NCI-H82 (cell line): ENCODE results near the gene CIC.

Source experiments
- DNase-seq: peaks from one replicate; lab custom pipeline; 2025; lab: John Stamatoyannopoulos, UW

The CIC gene

DNA sequence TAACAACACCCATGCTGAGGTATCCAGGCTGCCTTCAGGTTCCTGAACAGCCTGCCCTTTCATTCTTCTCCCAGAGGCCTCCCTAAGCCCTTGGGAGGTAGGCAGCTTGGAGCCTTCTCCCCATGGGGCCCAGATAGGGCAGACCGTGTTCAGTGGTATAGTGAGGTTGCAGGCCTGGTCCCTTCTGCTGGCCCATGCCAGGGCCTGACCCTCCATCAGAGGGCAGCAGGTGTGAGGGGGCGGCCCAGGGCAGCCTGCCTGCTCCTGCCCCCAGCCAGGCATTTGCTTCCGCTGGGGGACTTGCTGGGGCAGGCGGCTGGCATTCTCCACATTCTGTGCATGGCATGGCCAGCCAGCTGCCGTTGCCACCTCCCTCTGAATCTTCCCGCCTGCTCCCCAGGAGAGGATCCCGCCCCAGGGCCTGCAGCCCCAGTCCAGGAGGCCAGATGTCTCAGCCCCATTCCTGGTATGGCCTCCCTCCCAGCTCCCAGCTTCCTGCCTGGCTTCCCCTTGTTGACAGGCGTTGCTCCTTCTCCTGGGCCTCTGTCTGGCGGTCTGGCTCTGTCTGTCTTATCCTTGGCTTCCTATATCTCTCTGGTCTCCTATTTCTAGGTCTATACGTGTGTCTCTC, 8.9 kb downstream of the CIC start:
- DNase-seq: no peak

DNA sequence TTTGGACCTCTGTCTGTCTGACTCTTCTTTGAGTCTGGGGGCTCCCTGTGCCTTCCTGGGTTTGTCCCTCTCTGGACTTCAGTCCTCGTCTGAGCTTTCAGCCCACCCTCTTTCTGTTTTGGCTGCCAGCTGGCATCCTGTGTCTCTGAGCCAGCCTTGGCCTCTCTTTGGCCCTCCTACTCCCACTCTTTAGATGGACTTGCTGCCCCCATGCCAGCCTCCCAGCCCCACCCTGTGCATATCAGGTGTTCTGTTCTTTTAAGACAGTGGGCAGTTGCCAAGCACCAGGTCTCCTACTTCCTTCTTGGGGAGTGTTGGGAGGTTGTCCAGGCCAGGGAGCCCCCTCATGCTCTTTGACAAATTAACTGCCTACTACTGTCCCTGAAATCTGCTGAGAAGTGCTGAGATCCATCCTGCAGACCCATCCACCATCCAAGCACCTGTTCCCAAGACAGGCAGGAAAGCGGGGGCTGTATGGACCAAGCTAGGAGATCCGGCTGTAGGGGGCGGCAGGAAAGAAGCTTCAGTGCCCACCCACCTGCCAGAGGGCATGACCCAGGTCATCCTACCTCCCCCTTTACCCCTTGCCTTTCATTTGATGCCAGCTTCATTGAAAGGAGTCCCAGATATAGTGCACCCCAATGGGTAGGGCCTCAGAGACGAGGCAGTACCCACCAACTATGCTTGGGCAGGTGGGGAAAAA, 9.6 kb downstream of the CIC start:
- no peak for DNase-seq

DNA sequence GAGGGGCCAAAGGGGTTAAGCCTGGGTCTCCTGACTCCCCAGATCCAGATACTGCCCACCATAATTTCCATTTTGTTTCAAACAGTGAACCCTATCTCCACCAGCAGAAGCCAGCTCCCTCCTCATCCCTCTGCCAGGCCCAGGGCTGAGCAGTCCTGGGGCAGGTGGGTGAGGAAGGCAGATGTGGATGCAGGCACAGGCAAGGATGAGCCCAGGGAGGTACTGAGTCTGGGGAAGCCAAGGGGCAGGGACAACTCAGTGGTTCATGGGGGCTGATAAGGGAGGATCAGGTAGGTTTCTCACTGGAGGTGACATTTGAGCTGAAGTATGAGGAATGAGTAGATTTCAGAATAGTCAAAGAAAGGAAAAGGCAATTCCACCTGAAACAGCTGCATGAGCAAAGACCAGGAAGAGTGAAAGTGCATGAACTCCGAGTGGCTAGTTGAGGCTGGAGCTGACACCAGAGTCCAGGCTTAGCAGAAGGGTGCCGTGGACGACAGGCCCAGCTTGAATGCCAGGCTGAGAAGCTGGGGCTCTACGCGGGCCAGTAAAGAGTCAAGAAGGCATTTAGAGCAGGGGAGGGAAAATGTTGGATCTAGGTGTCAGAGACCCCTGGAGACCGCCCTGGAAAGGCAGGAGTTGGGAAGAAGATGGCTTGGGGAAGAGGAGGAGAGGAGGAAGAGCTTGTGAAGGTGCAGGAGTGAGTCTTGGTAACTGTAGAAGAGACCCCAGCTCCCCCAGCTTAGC, 10.3 kb downstream of the CIC start:
- DNase-seq: no peak

DNA sequence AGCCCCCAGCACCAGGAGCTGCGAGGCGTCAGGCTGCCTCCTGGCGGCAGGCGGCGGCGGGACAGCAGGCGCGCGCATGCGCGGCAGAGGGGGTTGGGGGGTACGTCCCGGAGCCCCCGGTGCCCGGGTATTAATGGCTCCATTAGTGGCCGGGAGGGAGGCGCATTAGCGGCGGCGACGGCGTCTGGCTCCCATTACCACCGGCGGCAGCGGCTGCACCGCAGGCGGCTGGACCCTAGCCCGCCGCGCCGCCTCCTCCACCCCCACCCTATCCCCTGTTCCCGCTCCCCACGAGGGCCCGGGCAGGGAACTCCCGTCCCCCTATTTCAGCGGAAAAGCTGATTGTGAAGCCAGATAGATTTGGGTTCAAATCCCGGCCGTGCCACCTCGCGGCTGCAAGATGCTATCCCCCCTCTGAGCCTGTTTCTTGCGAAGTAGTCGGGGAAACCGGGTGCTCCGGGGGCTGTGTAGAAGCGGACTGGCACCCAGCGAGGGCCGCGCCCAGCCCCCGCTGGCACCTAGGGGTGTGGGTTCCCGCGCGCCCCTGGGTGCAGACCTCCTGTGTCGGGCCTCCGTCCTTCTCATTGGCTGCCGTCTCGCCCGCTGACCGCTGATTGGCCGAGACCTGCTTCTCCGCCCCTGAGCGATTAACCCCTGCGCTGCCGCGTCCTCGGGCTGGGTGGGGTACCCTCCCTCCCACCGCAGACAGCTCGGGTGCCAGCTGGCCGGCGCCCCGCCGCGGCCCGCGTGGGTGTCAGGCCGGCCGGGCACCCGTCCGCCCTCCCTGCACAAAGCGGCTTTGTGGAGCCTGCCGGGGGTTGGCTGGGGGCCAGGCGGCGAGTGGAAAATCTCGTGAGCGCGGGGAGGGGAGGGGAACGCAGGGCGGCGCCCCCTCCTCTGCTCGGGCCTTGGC, 11.1 kb downstream of the CIC start:
- peak; percentile 98 for DNase-seq

DNA sequence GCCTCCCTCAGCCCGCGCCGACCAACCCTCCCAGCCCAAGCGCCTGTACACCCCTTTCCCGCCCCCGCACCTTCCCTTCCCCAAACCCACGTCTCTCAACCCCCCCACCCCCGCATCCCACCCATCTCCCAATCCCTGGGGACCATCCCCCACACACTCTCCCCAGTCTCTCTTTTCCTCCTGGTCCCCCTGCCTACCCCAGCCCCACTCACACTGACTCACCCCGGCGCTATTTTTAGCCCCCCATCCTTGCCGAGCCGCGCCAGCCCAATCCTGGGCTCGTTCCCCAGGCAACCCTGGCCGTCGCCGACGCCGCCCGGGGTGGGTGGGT, 11.7 kb downstream of the CIC start:
- DNase-seq: peak; percentile 87

DNA sequence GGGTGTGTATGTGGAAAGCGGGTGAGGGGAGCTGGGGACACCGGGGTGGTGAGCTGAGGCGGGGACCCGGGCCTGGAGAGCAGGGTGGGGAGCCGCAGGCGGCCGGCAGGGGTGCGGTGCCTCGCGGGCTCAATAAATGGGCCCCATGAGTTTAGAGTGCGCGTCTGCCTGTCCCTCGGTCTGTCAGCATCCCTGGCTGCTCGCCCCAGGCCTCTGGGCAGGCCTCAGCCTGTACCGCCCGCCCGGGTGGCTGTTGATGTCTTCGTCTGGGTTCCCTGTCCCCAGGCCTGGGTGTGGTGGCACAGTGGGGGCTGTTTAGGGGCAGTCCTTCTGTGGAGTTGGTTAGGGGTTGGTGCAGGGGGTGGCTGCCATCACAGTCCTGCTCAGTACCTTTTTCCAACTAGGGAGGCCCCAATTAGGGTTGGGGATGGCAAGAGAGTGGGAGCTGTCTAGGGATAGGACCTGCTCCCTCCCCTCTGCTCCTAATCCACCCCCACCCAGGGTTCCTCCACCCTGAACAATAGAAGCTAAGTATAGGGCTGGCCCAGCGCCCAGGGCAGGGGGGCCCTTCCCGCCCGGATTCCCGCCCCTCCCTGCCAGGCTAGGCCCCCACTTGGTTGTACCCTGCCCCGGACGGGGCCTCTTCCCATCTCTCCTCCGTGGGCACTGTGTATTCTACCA, 12.2 kb downstream of the CIC start:
- peak; percentile 72 for DNase-seq

DNA sequence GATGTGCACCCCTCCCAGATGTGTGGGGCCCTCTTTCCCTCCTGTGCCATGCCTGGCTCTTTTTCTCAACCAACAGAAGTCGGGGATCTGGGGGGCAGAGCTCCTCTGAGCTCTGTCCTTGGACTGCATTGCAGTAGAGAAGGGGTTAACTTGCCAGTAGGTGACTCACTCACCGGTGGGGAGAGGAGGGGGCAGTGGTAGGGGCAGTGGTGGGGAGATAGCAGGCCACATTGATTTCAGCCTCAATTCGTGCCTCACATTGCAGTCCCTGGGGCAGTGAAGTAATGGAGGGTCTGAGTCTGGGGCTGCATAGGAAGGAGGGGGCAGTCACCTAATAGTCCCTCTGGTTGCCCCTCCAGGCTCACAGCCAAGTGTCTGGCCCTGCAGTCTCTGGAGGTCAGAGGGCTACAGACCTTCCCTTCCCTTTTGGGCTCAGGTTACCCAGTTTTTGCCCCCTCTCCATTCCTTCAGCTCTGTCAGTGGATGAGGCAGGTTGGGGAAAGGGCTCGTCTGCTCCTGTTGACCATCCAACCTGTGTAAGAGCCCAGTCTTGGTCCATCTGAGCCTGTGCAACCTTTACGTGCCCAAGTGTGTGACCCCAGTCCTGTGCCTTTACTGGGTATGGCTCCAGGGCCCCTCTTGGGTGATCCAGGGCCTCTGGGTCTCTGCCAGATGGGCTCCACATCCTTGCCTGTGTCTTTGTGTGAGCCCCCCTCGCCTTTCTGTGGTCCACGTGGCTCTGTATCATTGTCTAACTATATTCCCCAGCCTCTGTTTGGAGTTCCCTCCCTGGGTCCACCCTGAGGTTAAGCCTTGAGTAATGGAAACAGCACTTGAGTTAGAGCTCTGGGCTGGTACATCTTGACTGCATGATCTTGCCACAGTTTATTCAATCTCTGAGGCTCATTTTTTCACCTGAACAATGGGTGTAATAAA, 13.0 kb downstream of the CIC start:
- peak; percentile 50 for DNase-seq

DNA sequence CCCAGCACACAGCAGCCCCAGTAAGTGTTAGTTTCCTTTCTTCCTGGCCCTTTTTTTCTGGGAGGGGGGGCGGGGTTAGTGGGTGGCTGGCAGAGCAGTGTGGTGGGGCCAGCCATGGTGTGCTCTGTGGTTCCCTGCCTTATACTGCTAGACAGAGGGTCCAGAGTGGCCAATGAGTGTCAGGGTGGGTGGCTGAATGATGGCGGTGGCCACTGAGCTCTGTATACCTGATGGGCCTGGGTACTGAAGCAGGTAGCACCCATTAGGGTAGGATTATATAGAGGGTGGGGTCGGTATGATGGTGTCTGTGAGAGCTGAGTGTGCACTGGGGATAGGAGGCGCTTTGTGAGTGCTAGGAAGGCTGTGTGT, 13.8 kb downstream of the CIC start:
- DNase-seq: no peak

DNA sequence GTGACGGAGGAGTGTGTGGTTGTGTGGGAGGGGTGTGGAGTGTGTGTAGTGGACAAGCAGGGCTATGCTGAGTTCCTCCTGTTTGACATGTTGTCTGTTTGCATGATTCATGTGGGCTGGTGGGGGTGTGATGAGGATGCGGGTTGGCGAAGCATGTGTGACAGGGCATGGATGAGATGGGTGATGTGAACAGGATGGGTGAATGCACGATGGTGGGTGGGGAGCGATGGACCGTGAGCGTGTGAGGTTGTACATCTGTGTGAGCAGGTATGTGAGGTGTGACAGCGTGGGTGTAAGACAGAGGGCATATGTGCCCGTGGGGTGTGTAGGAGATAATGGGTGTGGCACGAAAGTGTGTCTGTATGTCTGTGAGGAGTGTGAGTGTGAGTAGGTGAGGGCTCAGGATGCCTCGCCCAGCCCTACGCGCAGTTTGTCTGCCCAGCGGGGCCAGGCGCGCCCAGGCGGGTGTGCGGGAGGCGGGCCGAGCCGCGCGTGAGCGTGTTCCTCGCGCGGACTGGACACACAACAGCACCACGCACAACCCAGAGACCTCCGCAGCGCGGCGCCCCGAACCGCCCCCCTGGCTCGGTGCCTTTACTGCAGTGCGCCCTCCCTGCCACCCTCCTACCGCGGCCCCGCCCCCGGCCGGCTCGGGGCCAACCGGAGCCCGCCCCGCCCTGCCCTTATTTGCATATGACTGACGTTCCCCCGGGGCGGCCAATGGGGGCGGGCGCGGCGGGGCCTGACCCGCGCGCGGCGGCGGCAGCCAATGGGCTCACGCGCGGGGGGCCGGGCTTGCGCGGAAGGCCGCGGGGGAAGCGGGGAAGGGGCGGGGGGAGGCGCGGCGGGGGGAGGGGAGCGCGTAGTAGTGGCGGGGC, 14.4 kb downstream of the CIC start:
- peak; percentile 97 for DNase-seq

DNA sequence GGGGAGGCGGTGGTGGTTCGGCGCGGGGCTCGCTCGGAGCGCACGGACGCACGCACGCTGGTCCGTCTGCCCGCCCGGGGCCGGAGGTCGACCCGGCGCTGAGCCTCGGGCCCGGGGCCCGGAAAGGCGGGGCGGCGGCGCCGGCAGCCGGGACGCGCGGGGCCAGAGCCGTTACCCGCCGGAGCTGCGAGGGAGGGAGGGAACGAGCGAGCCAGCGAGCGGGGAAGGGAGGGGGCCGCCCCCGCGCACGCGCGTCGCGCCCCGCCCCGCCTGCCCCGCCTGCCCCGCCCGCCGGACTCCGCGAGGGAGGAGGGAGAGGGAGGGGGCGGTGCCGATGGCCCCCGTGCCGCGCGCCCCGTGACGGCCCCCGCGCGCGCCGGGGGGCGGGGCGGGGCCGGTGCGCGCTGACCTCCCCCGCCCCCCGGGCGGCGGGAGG, 15.0 kb downstream of the CIC start:
- peak; percentile 87 for DNase-seq

DNA sequence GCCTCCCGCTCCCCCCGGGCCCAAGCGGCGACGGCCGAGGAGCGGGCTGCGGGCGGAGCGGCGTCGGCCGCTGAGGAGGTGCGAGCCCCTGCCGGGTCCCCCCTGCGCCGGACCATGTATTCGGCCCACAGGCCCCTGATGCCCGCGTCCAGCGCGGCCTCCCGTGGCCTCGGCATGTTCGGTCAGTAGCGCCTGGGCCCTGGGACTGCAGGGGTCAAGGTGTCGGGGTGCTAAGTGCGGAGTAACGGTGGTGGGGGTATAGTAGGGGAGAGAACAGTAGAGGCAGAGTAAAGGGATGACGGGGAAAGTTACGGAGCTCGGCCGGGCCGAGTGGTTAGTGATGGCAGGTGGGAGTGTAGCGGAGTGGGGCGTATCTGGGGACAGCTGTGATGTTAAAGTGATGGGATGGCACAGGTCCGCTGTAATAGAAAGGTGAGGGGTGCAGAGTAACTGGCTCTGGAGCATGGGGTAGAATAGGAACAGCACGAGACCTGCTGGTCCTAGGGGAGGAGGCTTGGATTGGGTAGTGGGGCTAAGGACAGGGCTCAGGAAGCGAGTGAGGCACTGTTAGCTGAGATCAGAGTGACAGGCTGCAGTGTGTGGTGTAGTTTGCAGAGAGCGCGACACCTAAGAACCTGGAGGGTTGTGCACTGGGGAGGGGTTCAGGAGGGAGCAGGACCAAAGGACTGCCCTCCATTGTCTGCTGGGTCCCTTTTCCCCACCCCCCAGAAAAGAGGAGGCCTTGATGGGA, 15.7 kb downstream of the CIC start:
- peak; percentile 55 for DNase-seq

DNA sequence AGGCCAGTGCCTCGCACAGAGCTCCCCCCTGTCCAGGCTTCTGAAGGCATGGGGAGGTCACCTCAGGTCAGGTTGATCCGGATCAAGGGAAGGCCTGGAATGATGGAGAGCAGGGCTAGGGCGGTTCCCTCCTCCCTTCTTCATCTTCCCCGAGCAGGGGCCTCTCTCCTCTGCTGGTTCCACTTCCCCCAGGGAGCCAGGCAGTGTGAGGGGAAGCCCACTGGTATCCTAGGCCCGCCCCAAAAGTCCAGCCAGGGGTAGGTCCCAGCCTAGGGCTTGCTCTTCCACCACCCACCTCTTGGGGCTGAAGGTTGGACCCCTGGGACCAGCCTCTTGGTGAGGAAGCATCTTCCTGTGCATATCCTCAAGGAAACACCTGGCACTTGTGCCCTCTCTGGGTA, 16.5 kb downstream of the CIC start:
- DNase-seq: peak; percentile 66

DNA sequence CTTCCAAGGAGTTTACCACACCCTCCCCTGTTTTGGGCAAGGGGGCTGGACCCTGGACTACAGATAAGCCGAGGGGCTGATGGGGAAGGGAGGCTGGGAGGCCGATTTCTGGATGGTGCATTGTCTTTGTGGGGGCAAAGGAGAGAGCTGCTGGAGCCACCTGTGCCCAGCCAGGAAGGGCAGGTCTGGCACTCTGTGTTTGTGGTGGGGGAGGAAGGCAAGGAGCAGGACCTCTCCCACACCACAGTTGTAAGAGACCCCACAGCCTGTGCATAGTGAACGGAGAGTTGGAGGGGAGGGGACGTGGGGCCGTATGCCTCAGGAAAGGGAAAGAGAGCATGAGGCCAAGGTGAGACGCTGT, 16.9 kb downstream of the CIC start:
- DNase-seq: no peak

DNA sequence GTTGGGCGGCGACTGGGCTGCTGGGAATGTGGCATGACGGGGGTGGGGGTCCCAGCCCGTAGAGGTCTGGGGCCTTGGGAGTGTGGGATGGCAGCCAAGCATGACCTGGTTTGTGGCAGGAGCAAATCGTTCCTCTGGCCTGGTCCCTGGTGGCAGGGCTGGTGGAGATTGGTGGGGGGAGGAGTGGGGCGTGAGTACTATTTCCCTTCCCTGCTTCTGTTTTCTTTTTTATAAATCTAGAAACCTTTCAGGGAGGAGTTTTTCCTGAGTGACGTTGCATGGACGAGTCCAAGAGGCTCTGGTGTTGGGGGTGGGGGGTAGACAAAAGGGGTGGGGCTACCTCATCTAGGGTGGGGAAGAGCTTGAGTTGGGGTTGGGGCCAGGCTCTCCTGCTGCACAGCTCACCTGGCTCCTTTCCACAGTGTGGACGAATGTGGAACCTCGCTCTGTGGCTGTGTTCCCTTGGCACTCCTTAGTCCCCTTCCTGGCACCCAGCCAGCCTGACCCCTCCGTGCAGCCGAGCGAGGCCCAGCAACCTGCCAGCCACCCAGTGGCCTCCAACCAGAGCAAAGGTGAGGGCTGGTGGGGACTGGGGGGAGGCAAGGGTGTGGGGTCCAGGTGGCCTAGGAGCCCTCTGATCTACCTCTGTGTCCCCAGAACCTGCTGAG, 17.4 kb downstream of the CIC start:
- DNase-seq: no peak

DNA sequence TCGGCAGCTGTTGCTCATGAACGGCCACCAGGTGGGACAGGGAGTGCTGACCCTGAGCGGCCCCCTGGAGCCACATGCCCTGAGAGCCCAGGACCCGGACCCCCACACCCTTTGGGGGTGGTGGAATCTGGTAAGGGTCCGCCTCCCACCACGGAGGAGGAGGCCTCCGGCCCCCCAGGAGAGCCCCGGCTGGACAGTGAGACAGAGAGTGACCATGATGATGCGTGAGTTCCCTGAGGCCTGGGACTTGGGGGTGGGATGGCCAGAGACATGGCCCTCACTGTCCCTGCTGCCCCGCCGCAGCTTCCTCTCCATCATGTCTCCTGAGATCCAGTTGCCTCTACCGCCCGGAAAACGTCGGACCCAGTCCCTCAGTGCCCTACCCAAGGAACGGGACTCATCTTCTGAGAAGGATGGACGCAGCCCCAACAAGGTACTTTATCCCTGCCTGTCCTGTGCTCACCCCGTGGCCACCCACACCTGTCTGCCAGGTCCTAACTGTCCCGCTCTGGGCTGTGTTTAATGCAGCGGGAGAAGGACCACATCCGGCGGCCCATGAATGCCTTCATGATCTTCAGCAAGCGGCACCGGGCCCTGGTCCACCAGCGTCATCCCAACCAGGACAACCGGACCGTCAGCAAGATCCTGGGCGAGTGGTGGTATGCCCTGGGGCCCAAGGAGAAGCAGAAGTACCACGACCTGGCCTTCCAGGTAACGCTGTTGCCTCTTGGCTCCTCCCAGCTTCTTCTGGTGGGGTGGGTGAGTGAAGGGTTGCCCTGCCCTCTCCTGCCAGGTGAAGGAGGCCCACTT, 18.2 kb downstream of the CIC start:
- no peak for DNase-seq

DNA sequence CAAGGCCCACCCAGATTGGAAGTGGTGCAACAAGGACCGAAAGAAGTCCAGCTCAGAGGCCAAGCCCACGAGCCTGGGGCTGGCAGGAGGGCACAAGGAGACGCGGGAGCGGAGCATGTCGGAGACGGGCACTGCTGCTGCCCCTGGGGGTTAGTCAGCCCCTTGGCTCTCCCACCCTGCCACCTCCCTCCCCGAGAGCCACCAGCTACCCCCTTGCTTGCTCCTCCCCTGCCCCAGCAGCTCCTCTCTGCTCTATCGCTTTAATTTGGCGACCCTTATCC, 18.7 kb downstream of the CIC start:
- DNase-seq: no peak

DNA sequence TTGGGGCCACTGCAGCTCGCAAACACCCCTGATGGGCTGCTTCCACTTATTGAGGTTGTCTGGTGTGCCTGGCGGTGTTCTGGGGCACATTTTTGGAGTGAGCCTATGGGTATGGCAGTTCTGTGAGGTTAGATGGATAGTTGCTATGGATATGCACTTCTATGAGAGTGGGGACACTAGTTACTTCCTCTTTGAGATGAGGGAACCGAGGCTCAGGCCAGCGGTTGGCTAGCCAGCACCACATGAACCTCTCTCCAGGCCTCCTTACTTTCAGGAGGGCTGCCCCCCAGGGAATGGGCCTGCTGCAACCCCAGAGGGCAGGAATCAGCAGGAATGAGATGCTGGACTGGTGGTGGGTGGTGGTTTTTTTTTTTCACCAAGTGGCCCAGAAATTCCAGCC, 19.3 kb downstream of the CIC start:
- no peak for DNase-seq
